ENCODE measurements around the gene BTBD9.

BTBD9 gene

DNA sequence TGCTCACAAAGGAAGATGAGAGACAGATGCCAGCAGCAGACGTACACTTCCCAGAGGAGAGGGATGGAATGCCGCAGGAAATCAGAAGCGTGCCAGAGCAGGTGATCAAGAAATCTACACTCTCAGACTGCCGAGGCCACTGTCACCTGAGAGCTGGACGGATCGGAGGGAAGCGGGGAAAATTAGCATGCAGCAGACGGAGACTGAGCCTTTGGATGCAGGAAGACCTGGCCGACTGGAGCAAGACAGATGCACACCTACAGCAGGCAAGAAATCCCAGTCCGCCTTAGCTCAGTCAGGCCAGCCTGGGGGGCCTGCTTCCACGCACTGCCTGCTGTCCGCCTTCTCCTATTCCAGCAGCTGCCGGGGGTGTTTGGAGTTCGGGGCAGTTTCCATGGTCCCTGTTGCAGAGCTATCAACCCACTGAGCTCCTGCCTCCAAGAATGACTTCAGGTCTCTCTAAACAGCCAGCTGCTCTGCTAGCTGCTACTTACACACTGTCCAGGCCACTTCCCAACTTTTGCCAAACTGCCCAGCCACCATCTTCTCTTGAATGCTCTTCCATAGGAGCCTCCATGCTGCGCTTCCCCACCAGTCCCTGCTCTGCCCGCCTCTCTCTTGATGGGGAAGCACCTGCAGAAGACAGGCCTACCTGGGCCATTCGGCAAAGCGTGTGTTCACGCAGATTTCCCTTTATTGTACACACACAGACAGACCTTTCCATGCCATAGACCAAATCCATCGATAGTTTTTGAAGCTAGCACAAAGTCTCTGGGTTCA, 451.7 kb downstream of the BTBD9 start:
- in situ Hi-C loops (cut with MboI; ENCODE audit: low sequenced_read_pairs), result no loop called here

DNA sequence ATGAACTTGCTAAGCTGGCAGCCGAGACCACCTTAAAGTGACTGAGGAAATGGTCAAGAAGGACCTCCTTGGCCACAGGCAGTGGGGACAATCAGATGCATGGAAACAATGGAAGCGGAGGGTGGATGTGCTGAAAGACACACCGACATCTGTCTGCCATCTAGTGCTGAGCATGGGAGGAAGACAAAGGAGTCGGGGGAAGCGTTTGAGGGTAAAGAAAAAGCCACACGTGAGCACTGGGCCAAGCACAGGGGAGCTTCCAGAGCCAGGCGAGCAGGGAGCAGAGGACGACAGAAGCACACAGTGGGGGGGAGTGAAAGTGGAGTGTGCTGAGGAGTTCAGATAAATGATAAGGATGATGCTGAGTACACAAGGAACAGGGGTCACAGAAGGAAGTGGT, 452.4 kb downstream of the BTBD9 start:
- in situ Hi-C loops (cut with MboI; ENCODE audit: low sequenced_read_pairs), result no loop called here

DNA sequence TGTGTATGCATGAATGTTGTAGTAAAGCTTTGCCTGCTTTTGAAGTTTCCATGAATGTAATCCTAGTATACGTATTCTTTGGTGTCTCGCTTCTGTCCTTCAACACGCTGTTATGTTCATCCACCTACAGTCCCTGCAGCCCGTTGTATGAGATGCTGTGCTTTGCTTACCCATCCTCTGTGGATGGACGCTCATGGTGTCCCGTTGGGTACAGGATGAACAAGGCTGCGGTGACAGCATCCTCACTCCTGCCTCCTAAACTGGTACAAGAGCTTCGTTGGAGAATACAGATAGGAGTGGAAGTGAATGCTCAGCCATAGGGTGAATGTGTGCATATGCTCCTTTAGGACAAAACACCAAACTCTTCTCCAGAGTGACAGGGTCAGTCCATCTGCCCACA, 454.0 kb downstream of the BTBD9 start:
- in situ Hi-C loops (cut with MboI; ENCODE audit: low sequenced_read_pairs), result no loop called here

DNA sequence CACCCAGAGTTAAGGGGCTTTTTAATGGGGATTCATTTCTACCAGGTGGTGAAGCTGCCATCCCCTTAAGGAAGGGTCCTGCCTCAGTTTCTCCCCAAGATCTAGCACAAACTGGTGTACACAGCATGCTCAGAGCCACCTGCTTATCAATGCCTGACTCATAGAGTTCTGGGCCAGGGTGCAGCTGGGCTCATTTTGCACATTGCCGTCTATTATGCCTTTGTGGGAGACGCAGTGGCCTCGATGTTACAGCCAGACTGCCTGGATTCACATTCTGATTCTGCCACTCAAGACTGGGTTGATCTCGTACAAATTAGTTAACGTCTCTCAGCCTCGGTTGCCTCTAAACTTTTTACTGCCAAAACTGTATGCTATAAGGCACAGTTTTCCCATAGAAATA, 454.5 kb downstream of the BTBD9 start:
- in situ Hi-C loops (cut with MboI; ENCODE audit: low sequenced_read_pairs), result no loop called here

DNA sequence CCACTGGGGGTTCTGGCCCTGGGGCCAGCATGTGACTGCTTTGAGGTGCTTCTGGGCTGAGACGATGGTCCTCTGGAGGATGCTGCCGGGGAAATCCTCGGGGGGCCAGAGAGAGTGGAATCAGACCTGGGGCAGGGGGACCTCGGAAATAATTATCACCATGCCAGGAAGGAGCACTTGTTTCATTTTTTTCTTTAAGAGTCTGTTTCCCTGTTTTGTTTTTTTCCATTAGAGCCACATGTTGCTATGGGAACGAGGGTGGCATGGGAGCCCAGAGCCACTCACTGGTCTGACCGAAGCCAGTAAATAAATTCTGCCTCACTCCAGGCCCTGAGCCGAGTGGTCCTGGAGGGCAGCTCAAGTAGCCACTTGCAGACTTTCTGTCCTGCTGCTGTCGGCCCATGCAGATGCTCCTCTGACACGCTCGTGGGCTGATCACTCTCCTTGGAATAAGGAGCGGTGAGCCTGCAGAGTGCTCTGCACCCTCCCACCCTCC, 455.1 kb downstream of the BTBD9 start:
- in situ Hi-C loops (cut with MboI; ENCODE audit: low sequenced_read_pairs), result no loop called here

DNA sequence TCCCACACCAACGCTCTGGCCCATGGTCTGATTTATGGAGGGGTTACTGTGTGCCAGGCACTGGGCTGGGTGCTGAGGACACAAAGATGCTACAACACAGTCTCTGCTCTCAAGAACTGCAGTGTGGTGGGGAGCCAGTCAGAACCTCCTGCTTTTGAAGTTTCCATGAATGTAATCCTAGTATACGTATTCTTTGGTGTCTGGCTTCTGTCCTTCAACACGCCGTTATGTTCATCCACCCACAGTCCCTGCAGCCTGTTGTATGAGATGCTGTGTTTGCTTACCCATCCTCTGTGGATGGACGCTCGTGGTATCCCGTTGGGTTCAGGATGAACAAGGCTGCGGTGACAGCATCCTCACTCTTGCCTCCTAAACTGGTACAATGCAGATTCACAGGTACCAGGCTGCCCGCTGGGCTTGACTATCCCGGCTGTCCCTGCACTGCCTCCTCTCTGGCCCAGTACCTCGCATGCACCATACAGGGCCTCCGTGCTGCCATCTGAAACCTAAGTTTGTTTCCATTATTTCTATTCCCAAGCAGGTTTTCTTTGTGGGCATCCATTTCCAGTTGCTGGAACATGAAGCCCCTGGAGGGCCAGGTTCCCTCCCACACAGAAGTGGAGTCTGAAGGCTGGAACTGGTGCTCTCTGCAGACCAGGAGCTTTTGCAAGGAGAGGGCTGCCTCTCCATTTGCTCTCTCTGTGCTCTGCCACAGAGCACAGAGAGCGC, 455.7 kb downstream of the BTBD9 start:
- in situ Hi-C loops (cut with MboI; ENCODE audit: low sequenced_read_pairs), result no loop called here

DNA sequence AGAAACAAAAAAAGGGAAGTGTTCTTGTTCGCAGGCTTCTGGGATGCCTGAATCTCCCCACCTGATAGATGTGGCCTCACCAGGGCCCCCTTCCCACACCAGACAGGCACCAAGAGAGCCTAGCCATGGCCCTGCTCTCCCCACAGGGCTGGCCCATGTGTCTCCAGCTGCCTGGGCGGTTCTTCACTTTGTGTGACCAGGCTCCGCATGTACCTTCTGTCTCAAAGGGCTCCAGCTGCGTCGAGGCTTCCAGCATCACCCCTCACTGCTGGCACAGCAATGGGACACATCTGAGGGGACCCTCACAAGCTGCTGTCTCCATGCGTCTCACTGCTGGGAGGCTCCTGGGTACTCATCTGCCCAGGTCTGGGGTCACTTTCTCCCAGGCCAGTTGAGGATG, 457.3 kb downstream of the BTBD9 start:
- in situ Hi-C loops (cut with MboI; ENCODE audit: low sequenced_read_pairs), result no loop called here

DNA sequence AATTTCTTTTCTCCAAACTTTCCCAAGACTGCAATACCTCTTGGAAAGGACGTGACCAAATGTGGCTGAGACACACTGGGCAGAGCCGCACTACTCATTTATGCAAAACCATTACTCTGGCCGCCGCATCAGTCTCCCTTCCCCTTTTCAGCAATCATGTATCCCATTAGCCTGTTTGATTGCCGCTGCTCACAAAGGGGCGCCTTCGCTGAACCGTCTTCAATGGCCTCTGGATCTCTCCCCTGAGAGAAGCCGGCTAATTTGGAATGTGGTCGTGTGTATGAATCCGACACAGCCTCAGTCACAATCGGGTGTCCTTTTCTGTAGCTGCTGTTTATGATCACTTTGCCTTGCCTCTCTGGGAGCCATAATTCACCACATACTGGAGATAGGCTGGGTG, 459.1 kb downstream of the BTBD9 start:
- in situ Hi-C loops (cut with MboI; ENCODE audit: low sequenced_read_pairs), result no loop called here

DNA sequence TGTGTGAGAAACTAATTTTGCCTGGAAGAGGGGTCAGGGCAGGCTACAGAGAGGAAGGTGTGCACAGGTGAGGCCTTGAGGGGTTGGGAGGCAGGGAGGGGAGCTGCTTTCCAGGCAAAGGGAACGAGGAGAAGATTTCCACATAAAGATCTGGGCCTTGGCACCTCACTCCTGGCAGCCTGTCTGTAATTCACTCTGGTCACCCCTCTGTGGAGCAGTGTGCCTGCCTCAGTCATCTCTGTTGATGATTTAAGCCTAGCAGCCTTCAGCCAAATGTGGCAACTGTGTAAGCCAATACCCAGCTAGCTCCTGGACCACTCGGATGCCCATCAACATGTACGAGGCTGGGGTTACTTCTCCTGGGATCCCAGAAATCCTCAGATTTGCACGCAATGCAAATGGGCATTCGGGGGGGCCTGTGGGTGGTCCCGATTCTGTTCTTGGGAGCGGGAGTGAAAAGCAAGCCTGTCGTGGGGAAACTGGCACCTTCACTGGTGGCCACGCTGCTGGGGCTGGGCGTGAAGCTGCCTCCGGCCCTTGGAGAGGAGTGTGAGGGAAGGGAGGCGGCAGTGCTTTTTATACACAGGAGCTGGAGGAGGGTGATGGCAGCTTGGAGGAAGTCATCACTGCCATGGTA, 459.8 kb downstream of the BTBD9 start:
- in situ Hi-C loops (cut with MboI; ENCODE audit: low sequenced_read_pairs), result no loop called here

DNA sequence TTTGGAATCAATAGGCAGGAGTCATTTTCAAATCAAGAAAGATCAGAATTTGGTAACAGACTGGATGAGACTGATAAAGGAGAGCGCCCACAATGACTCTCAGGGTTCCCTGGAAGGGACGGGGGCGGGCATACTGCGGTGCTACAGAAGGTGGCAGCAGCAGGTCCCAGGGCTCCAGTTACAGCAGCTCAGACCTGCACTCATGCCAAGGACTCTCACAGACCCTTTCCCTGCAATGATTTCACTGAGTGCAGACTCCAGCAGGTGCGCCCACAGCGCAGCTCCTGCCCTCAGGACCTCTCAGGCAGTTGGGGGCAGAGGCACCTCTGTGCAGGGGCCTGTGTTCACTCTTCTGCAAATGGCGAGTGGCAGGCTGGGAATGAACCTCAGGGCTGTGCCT, 460.4 kb downstream of the BTBD9 start:
- in situ Hi-C loops (cut with MboI; ENCODE audit: low sequenced_read_pairs), result no loop called here

DNA sequence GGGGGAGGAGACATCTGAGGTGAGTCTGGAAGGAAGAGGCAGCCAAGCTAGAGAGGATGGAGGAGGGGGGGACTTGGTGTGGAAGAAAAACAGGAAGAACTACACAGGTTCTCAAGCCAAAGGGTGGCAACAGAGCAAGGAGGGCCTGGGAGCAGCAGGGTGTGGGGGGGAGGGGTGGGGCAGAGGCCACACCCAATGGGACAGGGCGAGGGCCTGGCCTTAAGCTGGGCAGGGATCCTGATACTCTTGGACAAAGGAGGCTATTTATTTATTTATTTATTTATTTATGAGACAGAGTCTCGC, 461.2 kb downstream of the BTBD9 start:
- in situ Hi-C loops (cut with MboI; ENCODE audit: low sequenced_read_pairs), result no loop called here

DNA sequence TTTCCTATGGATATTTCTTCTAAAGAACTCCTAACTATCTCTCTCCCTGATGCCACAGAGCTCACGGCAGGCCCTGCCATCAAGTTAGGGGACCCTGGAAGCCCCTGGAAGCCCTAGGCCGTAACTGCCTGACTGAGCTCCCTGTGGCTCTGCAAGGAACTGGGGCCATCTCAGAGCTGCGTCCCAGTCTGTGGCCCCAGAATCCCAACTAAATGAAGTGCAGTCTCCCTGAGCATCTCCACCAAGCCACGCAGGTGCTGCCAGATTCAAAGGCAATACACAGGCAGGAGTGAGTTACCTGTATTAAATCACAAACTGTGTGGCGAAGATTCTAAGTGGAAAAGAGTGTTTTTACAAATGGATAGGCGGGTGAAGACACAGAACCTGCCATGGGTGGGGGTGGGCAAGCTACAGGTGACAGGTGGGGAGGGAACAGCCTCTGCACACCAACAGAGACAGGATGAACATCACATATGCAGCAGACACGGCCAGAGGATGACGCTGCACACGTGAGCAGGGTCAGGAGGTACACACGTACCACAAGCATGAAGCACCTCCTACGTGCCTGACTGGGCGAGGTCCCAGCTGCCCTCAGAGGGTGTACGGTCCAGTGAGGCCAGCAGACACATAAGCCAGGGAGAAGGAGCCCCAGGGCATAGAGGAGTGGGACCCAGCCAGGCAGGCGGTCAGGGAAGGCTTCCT, 461.7 kb downstream of the BTBD9 start:
- in situ Hi-C loops (cut with MboI; ENCODE audit: low sequenced_read_pairs), result no loop called here

DNA sequence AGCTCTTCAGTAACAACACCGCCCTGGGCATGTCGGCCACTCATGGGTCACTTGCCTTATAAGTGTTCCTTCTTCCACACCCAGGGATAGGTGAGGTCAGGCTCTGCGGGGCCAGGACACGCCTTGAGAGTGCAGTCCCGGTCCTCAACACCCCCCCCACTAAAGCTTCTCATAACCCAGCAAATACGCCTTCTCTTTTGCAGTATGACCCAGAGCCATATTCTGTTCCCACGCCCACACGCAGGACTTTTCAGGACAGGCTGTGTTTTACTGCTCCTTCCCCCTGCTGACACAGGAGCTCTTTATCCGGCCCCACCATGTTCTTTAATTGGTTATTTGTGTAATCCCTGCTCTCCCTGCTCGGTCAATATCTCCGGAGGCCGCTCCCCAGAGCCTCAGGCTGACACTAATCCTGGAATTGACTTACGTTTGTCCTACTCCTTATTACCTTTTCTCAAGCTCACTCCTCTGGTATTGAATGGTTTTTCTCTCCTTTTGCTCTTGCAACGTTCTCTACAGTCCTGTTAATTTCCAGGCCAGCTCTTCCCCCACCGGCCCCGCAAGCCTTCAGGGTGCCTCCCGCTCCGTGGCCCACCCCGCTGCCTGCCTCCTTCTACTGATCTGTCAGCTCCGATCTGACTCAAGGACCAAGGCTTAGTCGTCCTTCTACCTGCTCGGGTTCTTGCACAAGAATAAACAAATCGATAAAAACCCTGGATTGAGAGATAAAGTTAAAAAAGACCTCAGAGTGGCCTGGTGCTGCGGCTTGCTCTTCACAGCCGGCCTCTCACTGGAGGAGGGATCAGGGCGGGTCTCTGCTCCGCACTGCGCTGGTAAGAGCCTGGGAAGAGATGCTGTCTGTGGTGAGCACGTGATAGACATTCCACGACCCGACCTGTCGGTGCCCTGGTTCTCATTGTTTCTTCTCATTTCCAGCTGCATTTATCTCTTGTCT, 462.7 kb downstream of the BTBD9 start:
- in situ Hi-C loops (cut with MboI; ENCODE audit: low sequenced_read_pairs), result no loop called here

DNA sequence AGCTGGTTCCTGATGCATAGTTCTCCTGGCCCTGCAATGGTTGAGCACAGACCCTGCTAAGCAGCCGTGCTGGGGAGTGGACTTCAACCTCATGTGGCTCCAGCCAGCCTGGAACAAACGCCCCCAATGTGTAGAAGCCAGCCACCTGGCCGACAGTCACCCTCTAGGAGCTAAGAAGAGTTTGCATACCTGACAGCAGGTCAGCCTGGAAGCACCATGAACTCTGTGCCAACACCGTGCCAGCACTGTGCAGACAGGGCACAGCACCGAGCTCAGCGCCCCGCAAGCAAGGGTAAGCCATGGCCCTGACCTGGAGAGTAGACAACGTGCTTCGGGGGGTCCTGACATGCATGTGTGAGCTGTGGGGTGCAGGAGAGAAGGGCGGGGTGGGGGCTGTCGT, 463.9 kb downstream of the BTBD9 start:
- in situ Hi-C loops (cut with MboI; ENCODE audit: low sequenced_read_pairs), result no loop called here

DNA sequence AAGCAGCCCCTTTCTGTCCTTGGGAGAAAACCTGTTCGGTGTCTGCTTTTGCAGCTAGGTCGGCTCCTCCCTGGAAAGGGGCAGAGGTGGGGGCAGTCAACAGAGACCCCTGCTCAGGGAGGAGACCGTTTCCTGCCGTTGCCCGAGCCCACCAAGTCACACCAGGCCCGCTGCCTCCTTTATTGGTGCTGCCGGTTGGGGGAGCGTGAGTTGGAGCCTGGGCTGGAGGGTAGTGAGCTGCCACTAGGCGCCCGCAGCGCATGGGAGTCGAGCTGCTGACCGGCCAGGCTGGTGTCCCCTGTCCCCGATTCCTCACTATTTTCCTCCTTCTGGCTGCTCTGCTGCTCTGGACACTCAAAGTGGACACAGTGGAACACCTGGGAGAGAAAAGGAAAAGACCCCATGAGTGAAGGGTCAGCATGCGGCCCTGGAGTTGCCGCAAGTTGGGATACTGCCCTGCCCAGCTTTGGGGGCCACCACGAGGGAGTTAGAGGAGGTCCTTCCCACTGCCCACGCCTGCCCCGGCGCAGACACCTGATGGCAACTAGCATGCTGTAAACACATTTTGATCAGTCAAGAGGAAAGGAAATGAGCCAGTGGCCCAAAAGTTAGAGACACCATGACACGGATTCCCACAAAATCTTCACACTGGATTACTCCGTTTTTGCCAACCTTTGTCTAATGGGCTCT, 464.8 kb downstream of the BTBD9 start:
- in situ Hi-C loops (cut with MboI; ENCODE audit: low sequenced_read_pairs), result no loop called here

DNA sequence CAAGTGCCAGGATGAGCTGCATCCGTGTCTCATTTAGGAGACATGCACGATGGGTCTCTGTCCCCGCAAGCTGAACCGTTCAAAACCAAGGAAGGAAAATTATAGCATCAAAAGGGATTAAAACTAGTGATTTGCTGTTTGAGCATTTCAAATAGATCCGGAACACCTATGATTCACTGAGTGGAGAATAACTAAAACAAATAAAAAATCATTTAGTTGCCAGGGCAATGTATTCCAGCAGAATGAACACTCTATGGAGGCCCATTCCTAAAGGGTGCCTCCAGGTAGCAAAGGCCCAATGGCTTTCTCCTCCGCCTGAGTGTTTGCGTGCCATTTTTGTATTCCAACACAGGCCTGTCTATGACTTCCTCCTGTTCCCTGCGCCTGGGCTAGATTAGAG, 465.4 kb downstream of the BTBD9 start:
- in situ Hi-C loops (cut with MboI; ENCODE audit: low sequenced_read_pairs), result no loop called here

DNA sequence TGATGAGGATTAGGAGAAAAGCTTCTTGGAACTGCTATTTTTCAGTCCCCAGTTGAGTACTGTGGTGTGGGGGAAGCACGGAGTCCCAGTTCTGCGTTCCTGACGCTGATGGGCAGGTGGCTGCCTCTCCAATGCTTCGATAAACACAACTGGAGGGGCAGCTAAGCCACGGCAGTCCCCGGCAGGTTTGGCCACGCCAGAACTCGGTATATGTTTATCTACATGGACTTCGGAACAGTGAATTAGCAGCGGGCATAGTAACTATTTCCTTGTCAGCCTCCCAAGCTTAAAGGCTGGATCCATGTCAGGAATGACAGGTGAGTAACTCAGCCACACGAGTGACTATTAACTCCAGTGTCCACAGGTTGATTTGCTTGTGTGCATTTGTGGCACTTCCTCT, 465.8 kb downstream of the BTBD9 start:
- in situ Hi-C loops (cut with MboI; ENCODE audit: low sequenced_read_pairs), result no loop called here

DNA sequence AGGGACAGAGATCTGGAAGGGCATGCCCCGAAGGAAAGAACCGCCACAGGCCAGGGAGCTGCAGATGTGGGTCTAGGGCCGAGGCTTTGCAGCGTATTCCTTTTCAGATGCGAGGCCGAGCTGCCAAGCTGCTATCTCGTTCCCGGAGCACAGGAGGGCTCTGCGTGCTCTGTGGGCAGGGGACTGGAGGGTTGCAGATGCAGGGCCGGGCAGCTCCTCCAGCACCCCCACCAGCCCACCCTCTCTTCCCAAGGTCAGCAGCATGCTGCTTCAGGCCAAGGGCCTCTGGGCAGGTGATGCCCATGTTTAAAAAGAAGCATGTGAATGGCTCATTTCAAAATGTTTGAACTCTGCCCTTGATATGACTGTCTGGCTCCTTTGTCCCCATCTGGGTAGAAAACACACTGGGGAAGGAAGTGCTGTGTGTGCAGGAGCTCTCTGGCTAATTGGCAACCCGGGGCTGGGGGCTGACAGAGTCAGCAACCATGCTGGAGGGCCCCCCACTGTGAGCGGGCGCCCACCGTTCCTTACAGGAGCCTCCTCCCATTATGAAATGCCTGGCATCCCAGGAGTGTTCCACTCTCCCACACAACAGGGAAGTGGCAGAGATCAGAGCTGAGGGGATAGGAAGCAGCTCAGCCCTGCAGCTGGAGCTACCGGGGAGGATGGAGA, 466.9 kb downstream of the BTBD9 start:
- in situ Hi-C loops (cut with MboI; ENCODE audit: low sequenced_read_pairs), result no loop called here

DNA sequence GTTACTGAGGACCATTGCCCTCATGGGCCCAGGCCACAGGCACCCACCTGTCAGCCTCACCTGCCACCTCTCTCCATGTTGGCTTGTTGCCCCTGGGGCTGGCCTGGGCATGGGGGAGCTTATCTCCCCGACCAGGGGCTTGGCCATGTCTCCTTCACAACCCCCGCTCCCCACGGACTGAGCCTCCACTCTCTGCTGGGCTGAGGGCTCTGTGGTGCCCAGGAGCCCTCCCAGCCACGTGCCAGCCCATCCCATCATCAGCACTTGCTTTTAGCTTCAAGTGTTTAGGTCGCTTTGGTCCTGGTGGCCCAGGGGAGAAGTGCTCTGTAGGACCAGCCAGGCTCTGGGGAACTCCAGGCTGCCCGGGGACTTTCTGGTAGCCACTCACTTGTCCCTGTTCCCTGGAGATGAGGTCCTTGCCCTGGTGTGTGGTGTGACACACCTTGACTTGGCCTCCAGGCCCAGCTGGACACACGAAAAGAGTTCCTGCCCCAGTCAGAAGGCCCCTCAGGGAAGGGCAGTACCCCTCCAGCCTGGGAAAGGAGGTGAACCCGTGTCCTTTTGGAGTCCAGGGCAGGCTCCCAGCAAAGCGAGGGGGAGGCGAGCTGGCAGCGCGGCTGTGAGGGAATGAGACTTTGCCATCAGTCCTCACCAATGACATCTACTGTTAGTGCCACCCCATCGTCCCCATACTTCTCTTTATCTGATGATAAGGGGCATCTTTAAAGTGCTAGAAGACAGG, 467.6 kb downstream of the BTBD9 start:
- in situ Hi-C loops (cut with MboI; ENCODE audit: low sequenced_read_pairs), result no loop called here

Measured in HL-60/S4 treated with phorbol 12-myristate 13-acetate at 8.2 ng/mL for 4 days and 3 days (cell line).